LNCAP (cell line): ENCODE measurements around the gene FBXO47.

Experiments
- CTCF ChIP-seq: fragments of 450-650 bp; IDR thresholded peaks from 2 replicates; pipeline ENCODE4 v1.5.1; 2017; ENCODE audit warnings: mild to moderate bottlenecking

The FBXO47 gene

DNA sequence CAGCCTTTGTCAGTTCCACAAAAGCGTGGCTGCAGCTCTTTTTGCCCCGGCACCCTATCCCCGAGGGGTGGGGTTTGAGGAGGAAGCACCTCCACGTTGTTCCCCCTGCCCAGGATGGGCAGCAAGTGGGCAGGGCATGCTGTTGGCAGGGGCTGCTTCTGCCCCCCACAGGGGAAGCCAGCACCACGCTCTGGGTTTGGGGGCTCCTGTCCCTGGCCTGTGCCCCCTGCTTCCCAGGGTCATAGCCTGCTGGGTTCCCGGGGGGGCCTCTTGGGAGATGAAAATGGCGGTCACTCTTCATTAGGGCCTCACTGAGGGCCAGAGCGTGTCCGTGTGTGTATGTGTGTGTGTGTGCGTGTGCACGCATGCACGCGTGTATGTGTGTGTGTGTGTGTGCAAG lies 74.6 kb downstream of the FBXO47 start:
- no peak for TF ChIP-seq CTCF

DNA sequence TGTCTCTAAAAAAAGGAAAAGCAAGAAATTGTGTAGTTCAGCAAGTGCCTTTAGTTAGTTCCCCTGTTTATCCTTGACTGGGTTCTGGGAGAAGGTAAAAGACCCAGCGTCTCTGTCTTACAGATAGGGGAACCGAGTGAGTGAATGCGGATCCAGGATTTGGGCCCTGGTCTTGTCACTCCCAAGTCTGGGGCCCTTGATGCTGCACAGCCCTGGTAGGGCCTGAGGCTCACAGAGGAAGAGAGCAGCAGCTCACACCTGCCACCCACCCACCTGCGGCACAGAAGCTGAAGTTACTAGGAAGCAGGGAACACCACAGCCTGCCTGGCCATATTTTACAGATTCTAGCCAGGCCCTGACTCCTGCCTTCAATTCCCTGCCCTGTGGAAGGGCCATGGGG lies 75.1 kb downstream of the FBXO47 start:
- no peak for TF ChIP-seq CTCF

DNA sequence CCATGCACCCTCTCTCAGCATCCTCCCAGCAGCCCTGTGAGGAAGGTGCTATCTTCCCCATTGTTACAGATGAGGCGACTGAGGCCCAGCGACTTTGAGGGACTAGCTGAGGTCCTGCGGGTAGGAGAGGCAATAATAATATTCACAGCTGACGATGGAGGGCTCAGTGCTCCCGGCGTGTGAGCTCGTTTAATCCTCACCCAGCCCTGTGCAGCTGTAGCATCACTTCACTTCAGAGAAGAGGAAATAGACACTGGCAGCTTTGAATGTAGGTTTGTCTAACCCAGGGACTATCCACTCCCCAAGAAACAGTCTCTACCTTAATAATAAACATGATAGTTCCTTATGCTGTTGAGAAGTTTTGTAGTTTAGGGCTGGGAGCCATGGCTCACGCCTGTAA lies 75.8 kb downstream of the FBXO47 start:
- TF ChIP-seq CTCF: no peak

- no peak for TF ChIP-seq CTCF
Measured at GRCh38 chr17:38890410-38890746, 76.8 kb downstream of the FBXO47 start.

DNA sequence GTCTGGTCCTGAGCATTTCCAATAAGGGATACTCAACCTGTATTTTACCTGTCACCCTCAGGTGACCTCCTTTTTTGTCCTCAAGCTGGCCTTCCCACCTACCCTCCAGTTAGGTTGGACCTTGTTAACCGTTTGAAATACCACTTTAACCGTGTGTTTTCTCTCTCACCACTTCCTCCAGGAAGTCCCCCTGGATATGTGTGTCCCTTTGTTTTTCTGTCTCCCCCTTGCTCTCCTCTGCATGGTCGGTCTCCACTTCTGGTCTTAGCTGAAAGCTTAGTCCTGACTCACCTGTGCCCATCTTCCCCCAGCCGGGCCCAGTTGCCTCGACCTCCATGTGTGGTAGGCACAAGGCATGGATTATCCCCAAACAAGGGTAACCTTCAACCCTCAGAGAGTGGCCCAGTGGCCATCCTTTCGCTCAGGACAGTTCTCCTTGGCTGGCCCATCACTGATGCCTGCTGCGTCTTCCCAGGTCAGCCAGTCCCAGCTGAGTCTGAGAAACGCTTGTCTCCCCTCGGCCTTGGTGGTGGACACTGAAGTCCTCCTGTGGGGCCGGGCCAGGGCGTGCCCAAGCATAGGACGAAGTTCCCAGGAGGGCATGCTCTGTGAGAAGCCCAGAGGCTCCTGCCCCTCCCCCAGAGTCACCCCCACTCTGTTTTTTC lies 77.3 kb downstream of the FBXO47 start:
- no peak for TF ChIP-seq CTCF

DNA sequence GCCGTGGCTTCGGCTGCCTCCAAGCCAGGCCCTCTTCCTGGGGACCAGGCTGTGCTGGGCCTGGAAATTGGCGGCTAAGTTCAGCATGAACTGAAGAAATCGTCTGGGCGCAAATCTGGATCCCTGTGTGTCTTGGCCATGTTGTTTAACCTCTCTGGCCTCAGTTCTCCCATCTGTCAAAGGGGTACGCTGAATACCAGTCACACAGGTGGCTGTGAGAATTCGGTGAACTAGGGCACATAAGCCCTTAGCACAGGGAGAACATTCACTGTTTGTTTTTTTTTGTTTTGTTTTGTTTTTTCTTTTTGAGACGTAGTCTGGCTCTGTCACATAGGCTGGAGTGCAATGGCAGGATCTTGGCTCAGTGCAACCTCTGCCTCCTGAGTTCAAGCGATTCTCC lies 78.4 kb downstream of the FBXO47 start:
- TF ChIP-seq CTCF: no peak

- no peak for TF ChIP-seq CTCF
Measured at GRCh38 chr17:38886643-38887010, 80.6 kb downstream of the FBXO47 start.
